ENCODE results near the gene INCENP. TPM values are rescaled to one million over a fixed set of nuclear protein-coding genes. Genes with fewer than 3 reads are reported as not detected.

Gene INCENP
- total and polyA plus RNA-seq, 2 of the 13 experiments (the other 11 are each of a cell fraction or from before 2014, with no cell fraction given) = 14.1 to 37.3 TPM

- TF ChIP-seq, protein P1, sequence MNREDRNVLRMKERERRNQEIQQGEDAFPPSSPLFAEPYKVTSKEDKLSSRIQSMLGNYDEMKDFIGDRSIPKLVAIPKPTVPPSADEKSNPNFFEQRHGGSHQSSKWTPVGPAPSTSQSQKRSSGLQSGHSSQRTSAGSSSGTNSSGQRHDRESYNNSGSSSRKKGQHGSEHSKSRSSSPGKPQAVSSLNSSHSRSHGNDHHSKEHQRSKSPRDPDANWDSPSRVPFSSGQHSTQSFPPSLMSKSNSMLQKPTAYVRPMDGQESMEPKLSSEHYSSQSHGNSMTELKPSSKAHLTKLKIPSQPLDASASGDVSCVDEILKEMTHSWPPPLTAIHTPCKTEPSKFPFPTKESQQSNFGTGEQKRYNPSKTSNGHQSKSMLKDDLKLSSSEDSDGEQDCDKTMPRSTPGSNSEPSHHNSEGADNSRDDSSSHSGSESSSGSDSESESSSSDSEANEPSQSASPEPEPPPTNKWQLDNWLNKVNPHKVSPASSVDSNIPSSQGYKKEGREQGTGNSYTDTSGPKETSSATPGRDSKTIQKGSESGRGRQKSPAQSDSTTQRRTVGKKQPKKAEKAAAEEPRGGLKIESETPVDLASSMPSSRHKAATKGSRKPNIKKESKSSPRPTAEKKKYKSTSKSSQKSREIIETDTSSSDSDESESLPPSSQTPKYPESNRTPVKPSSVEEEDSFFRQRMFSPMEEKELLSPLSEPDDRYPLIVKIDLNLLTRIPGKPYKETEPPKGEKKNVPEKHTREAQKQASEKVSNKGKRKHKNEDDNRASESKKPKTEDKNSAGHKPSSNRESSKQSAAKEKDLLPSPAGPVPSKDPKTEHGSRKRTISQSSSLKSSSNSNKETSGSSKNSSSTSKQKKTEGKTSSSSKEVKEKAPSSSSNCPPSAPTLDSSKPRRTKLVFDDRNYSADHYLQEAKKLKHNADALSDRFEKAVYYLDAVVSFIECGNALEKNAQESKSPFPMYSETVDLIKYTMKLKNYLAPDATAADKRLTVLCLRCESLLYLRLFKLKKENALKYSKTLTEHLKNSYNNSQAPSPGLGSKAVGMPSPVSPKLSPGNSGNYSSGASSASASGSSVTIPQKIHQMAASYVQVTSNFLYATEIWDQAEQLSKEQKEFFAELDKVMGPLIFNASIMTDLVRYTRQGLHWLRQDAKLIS (CRISPR knock-in tag; IDR thresholded peaks at IDR 0.05) = no peak
- TF ChIP-seq ZBTB7A (CRISPR knock-in tag; IDR thresholded peaks at IDR 0.05) (no peak), THRA (CRISPR knock-in tag; IDR thresholded peaks at IDR 0.05; ENCODE audit: borderline replicate concordance) (no peak), ZNF235 (CRISPR knock-in tag; IDR thresholded peaks at IDR 0.05; ENCODE audit: borderline replicate concordance) (no peak), ZNF552 (CRISPR knock-in tag; IDR thresholded peaks at IDR 0.05; ENCODE audit: borderline replicate concordance) (no peak), CEBPG (CRISPR knock-in tag; IDR thresholded peaks at IDR 0.05) (no peak), ATM (IDR thresholded peaks at IDR 0.05; ENCODE audit: borderline replicate concordance) (no peak), PCBP2 (optimal IDR thresholded peaks at IDR 0.05; ENCODE audit: low read depth, low read length, poor library complexity, severe bottlenecking) (no peak)
- TF ChIP-seq, protein P2, sequence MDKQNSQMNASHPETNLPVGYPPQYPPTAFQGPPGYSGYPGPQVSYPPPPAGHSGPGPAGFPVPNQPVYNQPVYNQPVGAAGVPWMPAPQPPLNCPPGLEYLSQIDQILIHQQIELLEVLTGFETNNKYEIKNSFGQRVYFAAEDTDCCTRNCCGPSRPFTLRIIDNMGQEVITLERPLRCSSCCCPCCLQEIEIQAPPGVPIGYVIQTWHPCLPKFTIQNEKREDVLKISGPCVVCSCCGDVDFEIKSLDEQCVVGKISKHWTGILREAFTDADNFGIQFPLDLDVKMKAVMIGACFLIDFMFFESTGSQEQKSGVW (CRISPR knock-in tag; IDR thresholded peaks at IDR 0.05; ENCODE audit: borderline replicate concordance) = no peak
Observed at GRCh38 chr11:62142043-62142375, 18.2 kb downstream of the INCENP start (continued).

Measured in HepG2 (cell line).